ENCODE results near the gene BANP. TPM values are rescaled to one million over a fixed set of nuclear protein-coding genes. Genes with fewer than 3 reads are reported as not detected.

Gene BANP
- total and polyA plus RNA-seq, 2 donors (not counting 3 experiments of a cell fraction or from before 2014, with no cell fraction given), result 22.4 to 33.8 TPM

DNA sequence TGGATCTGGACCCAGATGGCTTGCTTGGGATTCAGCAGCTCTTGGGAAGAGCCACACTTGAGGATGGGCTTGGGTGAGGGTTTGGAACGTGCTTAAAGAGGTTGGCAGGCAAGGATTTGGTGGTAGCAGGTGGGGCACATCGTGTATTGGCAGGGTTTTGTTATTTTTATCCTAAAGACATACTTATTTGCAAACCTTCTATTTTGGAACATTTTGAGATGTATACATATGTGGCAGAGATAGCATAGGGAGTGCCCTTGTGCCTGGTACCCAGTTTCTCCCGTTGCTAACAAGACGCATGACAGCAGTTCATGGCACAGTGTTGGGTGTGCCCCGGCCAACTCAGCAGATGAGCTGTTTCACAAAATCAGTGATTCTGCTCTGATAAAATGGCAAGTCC is 9.1 kb downstream of the BANP start:
- Histone ChIP-seq H3K9me1 (replicated peaks; ENCODE audit: control insufficient read depth, extremely low read depth, insufficient read depth, low read length) (no peaks in the 10 kb centered on the region), H3K4me2 (ENCODE audit: insufficient read depth, low read length) (no peak overlapping the region), H4K20me1 (replicated peaks; ENCODE audit: control insufficient read depth, extremely low read depth, insufficient read depth, low read length) (no peaks in the 10 kb centered on the region), H3K9me3 (replicated peaks; ENCODE audit: control insufficient read depth, insufficient read depth, low read length) (no peaks in the 10 kb centered on the region), H3K79me2 (ENCODE audit: control insufficient read depth, insufficient read depth, low read length) (peaks cover 76% of the 10 kb centered on the region), H3K27me3 (ENCODE audit: control insufficient read depth in 2 of 2, insufficient read depth in 2 of 2, low read length in 2 of 2) (no peaks in the 10 kb centered on the region), H2AFZ (ENCODE audit: low read depth, low read length) (no peak overlapping the region), H3K9ac (replicated peaks; ENCODE audit: extremely low read depth, insufficient read depth, low read length) (no peak overlapping the region), H3K4me3 (replicated peaks in 1 of 3; ENCODE audit: insufficient read depth in 1 of 3, low read depth in 1 of 3, low read length in 3 of 3) (no peak overlapping the region), H3K4me1 (ENCODE audit: control insufficient read depth, extremely low read depth, insufficient read depth, low read length) (peaks cover 41% of the 10 kb centered on the region), H3K36me3 (ENCODE audit: control insufficient read depth in 2 of 2, extremely low read depth in 1 of 2, insufficient read depth in 2 of 2, low read length in 2 of 2) (peaks cover 0 to 2% of the 10 kb centered on the region in 2 experiments), H3K27ac (ENCODE audit: insufficient read depth, low read depth, low read length) (no peak overlapping the region)
- POLR2A ChIA-PET, result no interaction called here
- FAIRE-seq (no peak), DNase-seq (ENCODE audit: low read depth, low spot score) (no peak)
- no peak for TF ChIP-seq EZH2 (IDR thresholded peaks at IDR 0.05; ENCODE audit: borderline replicate concordance, low read depth, low read length, severe bottlenecking)
- TF ChIP-seq MYC (IDR thresholded peaks at IDR 0.05; ENCODE audit: low read depth, low read length), result no peak
- TF ChIP-seq FOS (IDR thresholded peaks at IDR 0.05; ENCODE audit: borderline replicate concordance, insufficient read depth, low read length), result no peak
- TF ChIP-seq, protein P1, sequence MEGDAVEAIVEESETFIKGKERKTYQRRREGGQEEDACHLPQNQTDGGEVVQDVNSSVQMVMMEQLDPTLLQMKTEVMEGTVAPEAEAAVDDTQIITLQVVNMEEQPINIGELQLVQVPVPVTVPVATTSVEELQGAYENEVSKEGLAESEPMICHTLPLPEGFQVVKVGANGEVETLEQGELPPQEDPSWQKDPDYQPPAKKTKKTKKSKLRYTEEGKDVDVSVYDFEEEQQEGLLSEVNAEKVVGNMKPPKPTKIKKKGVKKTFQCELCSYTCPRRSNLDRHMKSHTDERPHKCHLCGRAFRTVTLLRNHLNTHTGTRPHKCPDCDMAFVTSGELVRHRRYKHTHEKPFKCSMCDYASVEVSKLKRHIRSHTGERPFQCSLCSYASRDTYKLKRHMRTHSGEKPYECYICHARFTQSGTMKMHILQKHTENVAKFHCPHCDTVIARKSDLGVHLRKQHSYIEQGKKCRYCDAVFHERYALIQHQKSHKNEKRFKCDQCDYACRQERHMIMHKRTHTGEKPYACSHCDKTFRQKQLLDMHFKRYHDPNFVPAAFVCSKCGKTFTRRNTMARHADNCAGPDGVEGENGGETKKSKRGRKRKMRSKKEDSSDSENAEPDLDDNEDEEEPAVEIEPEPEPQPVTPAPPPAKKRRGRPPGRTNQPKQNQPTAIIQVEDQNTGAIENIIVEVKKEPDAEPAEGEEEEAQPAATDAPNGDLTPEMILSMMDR (IDR thresholded peaks at IDR 0.05; ENCODE audit: extremely low read depth in 1 of 2, insufficient read depth in 1 of 2, low read depth in 1 of 2, low read length in 2 of 2), result no peak
- no peak for TF ChIP-seq GATA2 (IDR thresholded peaks at IDR 0.05; ENCODE audit: insufficient read depth, insufficient read length, low read depth, low read length)
- TF ChIP-seq JUN (IDR thresholded peaks at IDR 0.05; ENCODE audit: borderline replicate concordance, insufficient read depth, insufficient read length, low read depth), result no peak
- TF ChIP-seq, protein P2, sequence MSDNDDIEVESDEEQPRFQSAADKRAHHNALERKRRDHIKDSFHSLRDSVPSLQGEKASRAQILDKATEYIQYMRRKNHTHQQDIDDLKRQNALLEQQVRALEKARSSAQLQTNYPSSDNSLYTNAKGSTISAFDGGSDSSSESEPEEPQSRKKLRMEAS (IDR thresholded peaks at IDR 0.05; ENCODE audit: insufficient read depth, insufficient read length), result no peak
- TF ChIP-seq POLR2AphosphoS5 (IDR thresholded peaks at IDR 0.05; ENCODE audit: insufficient read depth, low read depth, low read length), result no peak
- no peak for TF ChIP-seq POLR2A (IDR thresholded peaks at IDR 0.05; ENCODE audit: low read depth, low read length)
- dilution Hi-C loops (cut with MboI; ENCODE audit: extremely low pct_ligation_motif_present, low sequenced_read_pairs), result no loop called here
- CTCF ChIA-PET, result no interaction called here
- BruUV-seq (replicated peaks), result no TSS peak
- intact Hi-C loops (cut with micrococcal nuclease), result no loop called here

Data from endothelial cell of umbilical vein (primary cell).